ENCODE results near the gene ZNF444. TPM values are rescaled to one million over a fixed set of nuclear protein-coding genes. Genes with fewer than 3 reads are reported as not detected.
"Not testable (repeated sequence)": the region's sequence is repeated elsewhere in the genome, so short reads cannot be mapped to it uniquely, and the experiment has no call there.

ZNF444 gene
- total and polyA plus RNA-seq, 12 donors: 7.2 to 66.3 (median 35.8) TPM

GRCh38 chr19:56147307-56147706, 6.2 kb downstream of the ZNF444 start:
- TF ChIP-seq, protein P1, sequence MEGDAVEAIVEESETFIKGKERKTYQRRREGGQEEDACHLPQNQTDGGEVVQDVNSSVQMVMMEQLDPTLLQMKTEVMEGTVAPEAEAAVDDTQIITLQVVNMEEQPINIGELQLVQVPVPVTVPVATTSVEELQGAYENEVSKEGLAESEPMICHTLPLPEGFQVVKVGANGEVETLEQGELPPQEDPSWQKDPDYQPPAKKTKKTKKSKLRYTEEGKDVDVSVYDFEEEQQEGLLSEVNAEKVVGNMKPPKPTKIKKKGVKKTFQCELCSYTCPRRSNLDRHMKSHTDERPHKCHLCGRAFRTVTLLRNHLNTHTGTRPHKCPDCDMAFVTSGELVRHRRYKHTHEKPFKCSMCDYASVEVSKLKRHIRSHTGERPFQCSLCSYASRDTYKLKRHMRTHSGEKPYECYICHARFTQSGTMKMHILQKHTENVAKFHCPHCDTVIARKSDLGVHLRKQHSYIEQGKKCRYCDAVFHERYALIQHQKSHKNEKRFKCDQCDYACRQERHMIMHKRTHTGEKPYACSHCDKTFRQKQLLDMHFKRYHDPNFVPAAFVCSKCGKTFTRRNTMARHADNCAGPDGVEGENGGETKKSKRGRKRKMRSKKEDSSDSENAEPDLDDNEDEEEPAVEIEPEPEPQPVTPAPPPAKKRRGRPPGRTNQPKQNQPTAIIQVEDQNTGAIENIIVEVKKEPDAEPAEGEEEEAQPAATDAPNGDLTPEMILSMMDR (IDR thresholded peaks at IDR 0.05): no peak
- no peak for TF ChIP-seq POLR2A (IDR thresholded peaks at IDR 0.05)
- Histone ChIP-seq H3K27ac (peak overlapping the region in 2 of 5 donors; percentile 44 to 72), H3K27me3 (no peaks in the 10 kb centered on the region), H3K36me3 (replicated peaks in 1 of 2) (peaks cover 0 to 5% of the 10 kb centered on the region in 2 donors), H3K4me1 (replicated peaks in 1 of 2) (peaks cover 6 to 17% of the 10 kb centered on the region in 2 donors), H3K4me3 (no peak overlapping the region), H3K9me3 (replicated peaks in 1 of 3) (no peaks in the 10 kb centered on the region)
- intact Hi-C loops (cut with DNase I): no loop called here
- DNase-seq: peak in 6 of 7 donors; percentile 27 to 65 (median 56)
- 48 to 60% (median 54%) methylated on average over 9 to 22 of the region's 22 CpGs for WGBS, 4 donors

GRCh38 chr19:56148096-56148495, 7.0 kb downstream of the ZNF444 start:
- no peaks in the 10 kb centered on the region for H3K9me3 ChIP-seq (replicated peaks in 1 of 3)

GRCh38 chr19:56148955-56149655, 8.0 kb downstream of the ZNF444 start:
- H3K27ac ChIP-seq; DNase-seq; H3K27me3 ChIP-seq; H3K4me3 ChIP-seq; intact Hi-C loops (cut with DNase I); H3K36me3 ChIP-seq (replicated peaks in 1 of 2); H3K9me3 ChIP-seq (replicated peaks in 1 of 3): not testable (repeated sequence)
- WGBS, 4 donors: 84 to 87% (median 86%) methylated on average over 12 of the region's 12 CpGs
- H3K4me1 ChIP-seq (replicated peaks in 1 of 2): peaks cover 4 to 20% of the 10 kb centered on the region in 2 donors

More at GRCh38 chr19:56148096-56148495, 7.0 kb downstream of the ZNF444 start:
- TF ChIP-seq, protein P1 (IDR thresholded peaks at IDR 0.05): no peak
- no peak for TF ChIP-seq POLR2A (IDR thresholded peaks at IDR 0.05)
- intact Hi-C loops (cut with DNase I): no loop called here
- H3K27me3 ChIP-seq: no peaks in the 10 kb centered on the region
- DNase-seq: no peak
- peaks cover 4 to 20% of the 10 kb centered on the region in 2 donors for H3K4me1 ChIP-seq (replicated peaks in 1 of 2)
- H3K27ac ChIP-seq: peak overlapping the region in 1 of 5 donors; percentile 72
- 91 to 96% (median 95%) methylated on average over 8 to 15 of the region's 15 CpGs for WGBS, 4 donors
- H3K4me3 ChIP-seq: no peak overlapping the region
- peaks cover 0 to 5% of the 10 kb centered on the region in 2 donors for H3K36me3 ChIP-seq (replicated peaks in 1 of 2)

DNA sequence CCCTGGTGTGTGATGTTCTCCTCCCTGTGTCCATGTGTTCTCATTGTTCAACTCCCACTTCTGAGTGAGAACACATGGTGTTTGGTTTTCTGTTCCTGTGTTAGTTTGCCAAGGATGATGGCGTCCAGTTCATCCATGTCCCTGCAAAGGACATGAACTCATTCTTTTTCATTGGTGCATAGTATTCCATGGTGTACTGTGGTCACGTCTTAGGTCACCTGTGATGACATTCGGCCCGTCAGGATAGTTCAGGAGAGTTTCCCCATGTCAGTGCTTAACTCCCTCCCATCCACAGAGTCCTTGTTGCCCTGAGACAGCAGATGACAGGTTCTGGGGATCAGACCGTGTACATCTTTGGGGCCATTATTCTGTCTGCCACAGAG, 8.6 kb downstream of the ZNF444 start:
- Histone ChIP-seq H3K27me3 (no peaks in the 10 kb centered on the region), H3K27ac (no peak overlapping the region), H3K4me3 (no peak overlapping the region), H3K9me3 (replicated peaks in 1 of 3) (no peaks in the 10 kb centered on the region), H3K4me1 (replicated peaks in 1 of 2) (peaks cover 4 to 20% of the 10 kb centered on the region in 2 donors), H3K36me3 (replicated peaks in 1 of 2) (peaks cover 0 to 5% of the 10 kb centered on the region in 2 donors)
- TF ChIP-seq, protein P1 (IDR thresholded peaks at IDR 0.05): no peak
- TF ChIP-seq POLR2A (IDR thresholded peaks at IDR 0.05): no peak
- 94 to 98% (median 97%) methylated on average over 5 of the region's 5 CpGs for WGBS, 4 donors
- DNase-seq: no peak
- intact Hi-C loops (cut with DNase I): no loop called here

DNA sequence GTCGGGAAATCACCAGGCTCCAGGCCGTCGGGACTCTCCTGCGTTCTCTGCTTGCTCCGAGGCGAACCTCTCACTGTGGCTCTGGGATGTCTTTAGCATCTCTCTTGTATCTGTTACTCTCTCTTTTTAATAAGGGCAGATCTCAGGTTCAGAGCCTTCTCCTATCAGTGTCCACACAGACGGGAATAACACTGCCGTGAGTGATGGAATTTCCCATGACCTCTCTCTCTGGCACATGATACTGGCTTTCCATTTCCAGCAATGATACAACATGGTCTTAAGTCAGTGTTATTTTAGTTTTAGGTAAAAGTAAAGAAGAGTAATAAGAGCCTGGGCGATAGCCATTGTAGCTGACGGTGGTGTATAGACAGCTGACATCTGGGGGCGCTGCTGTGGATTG, 9.3 kb downstream of the ZNF444 start:
- H3K36me3 ChIP-seq (replicated peaks in 1 of 2): peaks cover 0 to 5% of the 10 kb centered on the region in 2 donors
- H3K4me3 ChIP-seq: no peak overlapping the region
- intact Hi-C loops (cut with DNase I): no loop called here
- peaks cover 4 to 20% of the 10 kb centered on the region in 2 donors for H3K4me1 ChIP-seq (replicated peaks in 1 of 2)
- no peak for TF ChIP-seq POLR2A (IDR thresholded peaks at IDR 0.05)
- TF ChIP-seq, protein P1 (IDR thresholded peaks at IDR 0.05): no peak
- H3K27me3 ChIP-seq: no peaks in the 10 kb centered on the region
- DNase-seq: no peak
- H3K9me3 ChIP-seq (replicated peaks in 1 of 3): no peaks in the 10 kb centered on the region
- H3K27ac ChIP-seq: no peak overlapping the region
- 81 to 90% (median 84%) methylated on average over 11 of the region's 11 CpGs for WGBS, 4 donors
